HPDE6-E6E7 (cell line): Measurements from ENCODE around the gene DPP10.

Source experiments
- DNase-seq: peaks from one replicate; pipeline ENCODE4 v3.0.0; 2011; ENCODE audit warnings: missing footprints; ENCODE audit errors: extremely low spot score

DPP10 gene

DNA sequence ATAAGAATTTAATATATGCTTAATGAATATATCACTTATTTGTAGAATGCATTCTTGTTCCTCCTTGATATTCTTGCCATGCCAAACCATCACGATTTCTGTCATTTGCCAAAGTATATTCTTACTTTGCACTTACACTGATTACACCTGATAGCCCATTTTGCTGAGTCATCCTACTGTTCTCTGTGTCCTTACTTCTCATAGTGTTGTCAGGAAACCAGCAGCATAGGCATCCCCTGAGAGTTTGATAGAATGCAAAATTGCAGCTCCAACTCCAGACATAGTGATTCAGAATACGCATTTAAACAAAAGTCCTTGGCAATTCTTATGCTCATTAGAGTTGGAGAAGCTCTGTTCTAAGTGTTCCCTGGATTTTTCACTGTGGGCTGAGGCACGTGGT is 687.1 kb downstream of the DPP10 start:
- DNase-seq: no peak

GRCh38 chr2:115160531-115161080 is 718.2 kb downstream of the DPP10 start:
- no peak for DNase-seq

DNA sequence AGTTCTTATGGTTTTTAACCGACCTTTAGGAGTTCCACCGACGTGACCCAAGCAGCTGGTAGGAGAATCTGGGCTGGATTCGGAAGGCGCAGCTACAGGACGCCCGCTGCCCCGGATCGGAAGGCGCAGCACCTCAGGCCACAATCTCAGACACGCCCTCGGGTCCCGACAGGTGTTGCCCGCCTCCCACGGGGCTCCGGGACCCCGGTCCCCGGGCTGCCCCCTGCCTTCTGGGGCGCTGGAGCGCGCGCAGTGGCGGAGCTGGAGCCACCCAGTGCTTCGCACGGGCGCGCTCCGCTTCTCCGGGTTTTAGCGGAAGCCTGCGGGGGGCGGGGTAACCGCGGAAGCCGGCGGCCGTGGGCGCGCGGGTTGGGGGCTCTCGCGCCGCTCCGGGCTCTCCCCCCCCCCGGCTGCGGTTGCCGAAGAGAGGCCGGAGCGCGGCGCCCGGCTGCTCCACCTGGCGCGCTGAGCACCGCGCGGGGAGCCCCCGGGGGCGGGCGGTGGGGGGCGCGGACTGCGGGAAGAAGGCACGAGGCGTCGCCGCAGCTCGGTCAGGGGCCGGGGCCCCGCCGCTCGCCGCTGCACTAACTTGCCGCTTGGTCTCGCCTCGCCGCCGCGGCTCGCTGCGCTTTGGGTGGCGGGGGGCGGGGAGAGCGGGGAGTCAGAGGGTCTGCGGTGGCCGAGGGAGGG is 718.8 kb downstream of the DPP10 start:
- DNase-seq: no peak

GRCh38 chr2:115161771-115162493 is 719.5 kb downstream of the DPP10 start:
- no peak for DNase-seq

DNA sequence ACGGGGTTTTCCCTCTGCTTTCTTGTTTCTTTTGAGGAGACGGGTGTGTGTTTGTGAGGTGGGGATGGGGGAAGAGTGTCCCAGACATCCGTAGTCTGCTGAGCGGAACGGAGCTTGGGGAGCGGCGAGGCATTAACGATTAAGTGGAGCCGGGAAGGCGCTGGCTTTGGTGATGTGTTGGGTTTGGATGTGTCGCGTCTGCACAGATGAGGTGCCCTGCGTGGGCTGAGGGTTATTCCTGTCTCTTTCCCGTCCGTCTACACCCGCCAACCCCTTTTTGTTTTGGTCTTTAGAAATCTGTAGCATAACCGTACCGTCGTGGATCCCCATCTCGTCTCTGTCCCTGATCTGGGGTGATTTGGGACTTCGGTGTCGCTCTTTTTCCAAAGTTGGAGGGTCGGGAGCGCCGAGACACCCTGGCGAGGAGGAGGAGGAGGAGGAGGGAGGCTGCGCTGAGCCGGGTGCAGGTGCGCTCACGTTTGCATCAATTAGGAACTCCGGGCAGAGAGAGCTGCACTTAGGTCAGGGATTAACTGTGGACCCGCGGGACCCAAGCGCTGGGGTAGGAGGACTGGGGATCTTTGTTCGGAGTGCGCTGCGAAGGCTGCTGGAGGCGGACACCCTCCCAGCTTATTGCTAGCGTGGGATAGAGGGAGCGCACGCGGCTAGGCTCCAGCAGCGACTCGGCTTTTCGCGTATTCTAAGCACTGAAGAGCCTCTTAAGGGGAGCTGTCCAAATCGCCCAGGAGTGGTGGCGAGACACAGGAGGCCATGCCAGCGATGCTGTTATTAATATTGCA is 720.3 kb downstream of the DPP10 start:
- no peak for DNase-seq

GRCh38 chr2:115163572-115163971 is 721.1 kb downstream of the DPP10 start:
- no peak for DNase-seq

GRCh38 chr2:115165529-115166109 is 723.2 kb downstream of the DPP10 start:
- DNase-seq: peak; percentile 4

DNA sequence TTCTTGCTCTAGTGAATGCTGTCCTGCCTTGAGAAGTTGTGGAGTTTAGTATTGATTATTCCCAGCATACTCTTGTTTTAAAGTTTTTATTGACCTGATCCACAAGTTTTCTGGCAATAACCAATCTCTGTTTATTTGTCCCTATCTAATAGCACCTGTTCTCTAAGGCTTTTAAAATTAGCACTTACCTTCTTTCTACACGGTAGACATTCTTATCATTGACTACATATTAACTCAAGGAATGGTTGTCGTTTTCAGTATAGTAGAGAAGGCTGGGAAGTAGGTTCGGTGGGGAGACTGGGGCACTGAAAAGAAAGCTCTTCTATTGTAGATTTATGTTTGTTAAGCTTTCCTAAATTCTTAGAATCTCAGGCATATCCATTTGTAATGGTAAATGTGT is 726.0 kb downstream of the DPP10 start:
- no peak for DNase-seq

GRCh38 chr2:115169814-115170213 is 727.4 kb downstream of the DPP10 start:
- no peak for DNase-seq

DNA sequence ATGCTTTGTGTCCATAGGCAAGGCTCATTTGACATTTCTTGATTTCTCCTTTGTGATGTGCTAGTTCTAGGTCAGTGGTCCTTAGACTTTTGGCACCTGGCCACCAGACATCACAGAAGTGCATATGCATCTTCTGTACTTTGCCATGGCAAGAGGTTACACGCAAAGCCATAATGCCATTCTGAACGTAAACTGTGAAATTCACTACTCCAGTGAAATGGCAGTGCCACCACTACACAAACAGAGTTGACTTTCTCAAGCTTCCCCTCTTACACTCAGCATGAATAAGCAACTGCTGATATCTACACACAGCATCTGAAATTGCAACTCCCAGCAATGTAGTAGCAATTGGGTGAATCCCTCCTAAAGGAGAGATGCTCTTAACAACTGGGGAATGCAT is 729.3 kb downstream of the DPP10 start:
- no peak for DNase-seq

- no peak for DNase-seq
These were observed 732.2 kb downstream of the DPP10 start for GRCh38 chr2:115174651-115175050.

DNA sequence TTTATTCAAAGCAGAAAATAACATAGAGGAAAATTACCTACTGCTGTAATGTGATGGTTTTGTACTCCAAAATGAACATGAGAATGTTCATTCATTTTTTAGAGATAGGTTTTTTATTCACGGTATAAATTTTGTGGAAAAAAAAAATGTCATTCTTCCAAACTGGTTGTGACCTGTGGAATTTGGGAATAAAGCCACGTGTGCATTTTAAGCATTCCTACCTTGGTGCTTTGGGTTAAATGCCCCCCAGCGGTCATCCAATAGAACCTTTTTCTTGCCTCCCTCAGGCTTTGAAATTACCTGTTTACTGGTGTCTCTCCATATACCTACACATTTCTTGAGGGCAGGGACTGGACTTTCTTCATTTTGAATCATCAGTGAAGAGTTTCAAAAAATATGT is 740.7 kb downstream of the DPP10 start:
- no peak for DNase-seq

DNA sequence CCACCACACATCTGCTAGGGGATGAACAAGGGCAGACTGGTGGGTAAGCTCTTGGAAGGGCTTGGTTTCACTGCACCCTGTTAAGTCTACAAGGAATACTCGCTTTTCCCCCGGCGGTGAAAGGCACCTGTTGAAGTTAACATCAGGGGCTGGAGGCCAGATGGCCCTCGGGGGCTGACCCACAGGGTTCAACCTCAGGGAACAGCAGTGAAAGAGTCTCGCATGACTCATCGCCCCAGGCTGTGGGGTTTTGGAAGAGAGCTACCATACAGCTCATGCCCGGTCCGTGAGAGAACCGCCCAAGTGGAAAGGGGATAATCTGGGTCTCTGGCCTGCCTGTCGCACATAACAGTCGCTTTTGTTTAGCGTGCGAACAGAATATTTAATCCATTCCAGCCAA is 748.0 kb downstream of the DPP10 start:
- DNase-seq: no peak

GRCh38 chr2:115194623-115195022 is 752.2 kb downstream of the DPP10 start:
- DNase-seq: no peak

- no peak for DNase-seq
These were observed 754.1 kb downstream of the DPP10 start for GRCh38 chr2:115196587-115196986.

DNA sequence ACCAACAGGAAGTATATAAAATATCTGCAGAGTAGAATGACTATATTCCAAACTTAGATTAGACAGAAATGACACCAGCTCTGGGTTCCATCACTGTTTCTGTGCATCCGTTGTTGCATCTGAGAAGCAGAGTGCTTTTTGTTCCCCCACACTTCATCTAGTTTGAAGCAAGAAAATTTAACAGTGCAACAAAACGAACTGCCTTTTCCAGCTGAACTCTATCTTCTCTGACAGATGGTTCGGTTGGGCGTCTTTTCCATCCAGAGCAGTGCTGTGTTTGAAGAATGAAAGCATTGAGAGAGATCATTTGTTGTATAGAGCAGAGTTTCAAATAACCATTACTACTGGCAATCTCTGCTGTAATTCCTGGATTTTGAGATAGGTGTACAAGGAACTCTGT is 757.5 kb downstream of the DPP10 start:
- no peak for DNase-seq

- DNase-seq: no peak
These were observed 758.9 kb downstream of the DPP10 start for GRCh38 chr2:115201386-115201785.

DNA sequence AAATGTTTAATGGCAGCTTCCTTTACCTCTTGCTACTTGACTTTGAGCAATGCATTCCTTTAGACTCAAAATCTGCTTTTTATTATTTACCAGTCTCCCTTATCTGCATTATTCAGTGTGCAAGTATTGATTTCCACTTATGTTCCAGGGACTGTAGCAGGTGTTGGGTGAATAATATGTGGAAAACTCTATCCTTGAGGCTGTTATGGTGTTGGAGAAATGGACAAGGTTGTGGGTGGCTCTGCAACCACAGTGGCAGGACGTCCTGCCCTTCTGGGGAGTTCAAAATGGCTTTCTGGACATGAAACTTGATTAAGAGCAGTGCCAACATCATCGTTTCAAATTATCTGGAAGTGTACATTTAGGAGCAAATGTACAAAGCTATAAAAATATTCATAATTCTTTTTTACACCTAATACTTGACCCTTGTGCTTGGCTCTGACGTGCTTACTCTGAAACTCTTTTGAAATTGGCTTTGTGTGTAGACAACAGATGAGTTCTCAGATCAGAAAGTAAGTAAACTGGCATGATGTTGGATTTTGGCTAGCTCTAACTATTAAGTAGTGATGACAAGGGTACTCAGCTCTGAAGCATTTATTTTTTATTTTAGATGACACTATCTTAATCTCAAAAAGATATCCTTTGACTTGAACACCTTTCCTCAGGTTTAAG is 766.2 kb downstream of the DPP10 start:
- no peak for DNase-seq

GRCh38 chr2:115214050-115214449 is 771.6 kb downstream of the DPP10 start:
- DNase-seq: no peak

GRCh38 chr2:115219296-115219695 is 776.9 kb downstream of the DPP10 start:
- DNase-seq: no peak

- DNase-seq: no peak
These were observed 791.7 kb downstream of the DPP10 start for GRCh38 chr2:115234186-115234585.
